CD4-positive, alpha-beta T cell (primary cell): ENCODE measurements around the gene ARHGEF5. TPM values are rescaled to one million over a fixed set of nuclear protein-coding genes. Genes with fewer than 3 reads are reported as not detected.
"Not testable (repeated sequence)": the region's sequence is repeated elsewhere in the genome, so short reads cannot be mapped to it uniquely, and the experiment has no call there.

Experiments used
- ATAC-seq: fragments of 200-7000 bp; cut with Tn5 transposase; one replicate; pipeline ENCODE4 v1.10.0; 2022; ENCODE audit warnings: mild to moderate bottlenecking; ENCODE audit not compliant: poor library complexity
- CTCF ChIA-PET: fragments of 350-600 bp; sonication (Branson Sonifier 250); formaldehyde crosslinking; loops from one replicate; lab custom pipeline; 2021; ENCODE audit warnings: antibody characterized with exemption, inconsistent platforms; lab: Charles Lee
- POLR2A ChIA-PET: fragments of 350-600 bp; sonication (Branson Sonifier 250); formaldehyde crosslinking; loops from one replicate; lab custom pipeline; 2021; ENCODE audit warnings: antibody characterized with exemption, inconsistent platforms; lab: Charles Lee
- DNase-seq, 14 experiments: peaks; one replicate each; pipeline ENCODE4 v3.0.0-alpha.2; 2013 to 2020; ENCODE audit warnings: mixed read lengths in 2 of 14
- H3K27ac ChIP-seq, 2 donors: one replicate each; pipeline versions ENCODE4 v1.5.1 to v1.7.0; 2013; ENCODE audit warnings: low read length in 2 of 2, low read depth in 1 of 2, mild to moderate bottlenecking in 1 of 2
- H3K27me3 ChIP-seq, 2 experiments: 1 replicate in 1 of 2; 2 replicates in 1 of 2; pipeline versions ENCODE4 v1.6.1 to v1.7.0; 2013; ENCODE audit warnings: low read length in 2 of 2, control low read depth in 1 of 2, mild to moderate bottlenecking in 1 of 2, moderate library complexity in 1 of 2; ENCODE audit not compliant: insufficient read depth in 2 of 2, control insufficient read depth in 1 of 2
- H3K36me3 ChIP-seq: one replicate; pipeline ENCODE4 v1.6.1; 2013; ENCODE audit warnings: low read length, control low read depth; ENCODE audit not compliant: insufficient read depth
- H3K4me1 ChIP-seq: one replicate; pipeline ENCODE4 v1.6.1; 2013; ENCODE audit warnings: low read length, control low read depth; ENCODE audit not compliant: insufficient read depth
- H3K4me3 ChIP-seq: one replicate; pipeline ENCODE4 v1.5.1; 2013; ENCODE audit warnings: mild to moderate bottlenecking, low read length, moderate library complexity
- H3K9me3 ChIP-seq, 2 experiments: 1 replicate in 1 of 2; 2 replicates in 1 of 2; pipeline versions ENCODE4 v1.6.1 to v1.7.0; 2013; ENCODE audit warnings: low read length in 2 of 2, mild to moderate bottlenecking in 2 of 2, control low read depth in 1 of 2, moderate library complexity in 1 of 2; ENCODE audit not compliant: control insufficient read depth in 1 of 2, insufficient read depth in 1 of 2
- H3K27ac Mint-ChIP-seq: one replicate; pipeline ENCODE4 v1.8.0; 2020; ENCODE audit warnings: mixed read lengths
- H3K27me3 Mint-ChIP-seq: one replicate; pipeline ENCODE4 v1.8.0; 2021; ENCODE audit warnings: mixed read lengths
- H3K36me3 Mint-ChIP-seq: one replicate; pipeline ENCODE4 v1.8.0; 2021; ENCODE audit warnings: low read depth, mixed read lengths
- H3K4me1 Mint-ChIP-seq: one replicate; pipeline ENCODE4 v1.8.0; 2021; ENCODE audit warnings: low read depth, mixed read lengths
- H3K4me3 Mint-ChIP-seq: one replicate; pipeline ENCODE4 v1.8.0; 2020; ENCODE audit warnings: mild to moderate bottlenecking, mixed read lengths
- H3K9me3 Mint-ChIP-seq: one replicate; pipeline ENCODE4 v1.8.0; 2020; ENCODE audit warnings: mixed read lengths
- intact Hi-C, 2 experiments: fragments of 100-400 bp; cut with DNase I in 1 of 2; cut with micrococcal nuclease in 1 of 2; formaldehyde crosslinking; loops; one replicate each; pipeline versions ENCODE4 v1.15.1 to v1.9.0; 2023 to 2025; cut with DNase I, micrococcal nuclease
- total RNA-seq, 174 experiments: library from RNA in 2 of 174; stranded (reverse) in 2 of 174; gene quantifications; one replicate each; pipeline ENCODE4 v1.2.3 and lab custom pipeline; 2021 to 2026
- TF ChIP-seq, protein P1 (sequence below): fragments of 200-600 bp; IDR thresholded peaks from one replicate; pipeline ENCODE4 v1.8.0; 2022; ENCODE audit warnings: antibody characterized with exemption, mild to moderate bottlenecking

Gene ARHGEF5
- total RNA-seq, 2 experiments from 2014 or later: 7.9 to 9.0 TPM

DNA sequence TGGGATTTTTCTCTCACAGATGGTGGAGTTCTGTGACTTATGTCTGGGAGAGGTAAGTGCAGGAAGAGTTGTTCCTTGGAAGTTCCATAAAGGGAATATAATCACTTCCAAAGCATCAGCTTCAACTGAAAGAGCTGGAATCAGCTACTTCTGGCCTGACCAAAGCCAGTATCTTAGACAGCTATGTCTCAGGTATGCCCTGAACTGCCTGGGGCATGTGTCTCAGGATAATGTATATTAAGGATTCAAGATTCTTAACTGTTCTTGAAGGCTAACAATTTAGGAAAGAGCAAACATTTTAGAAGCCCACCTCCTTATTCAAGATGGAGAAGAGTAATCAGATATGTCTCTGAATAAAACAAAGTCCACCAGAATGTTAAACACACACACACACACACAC is 60.7 kb downstream of the ARHGEF5 start:
- CTCF ChIA-PET: no interaction called here
- intact Hi-C loops: no loop called here

DNA sequence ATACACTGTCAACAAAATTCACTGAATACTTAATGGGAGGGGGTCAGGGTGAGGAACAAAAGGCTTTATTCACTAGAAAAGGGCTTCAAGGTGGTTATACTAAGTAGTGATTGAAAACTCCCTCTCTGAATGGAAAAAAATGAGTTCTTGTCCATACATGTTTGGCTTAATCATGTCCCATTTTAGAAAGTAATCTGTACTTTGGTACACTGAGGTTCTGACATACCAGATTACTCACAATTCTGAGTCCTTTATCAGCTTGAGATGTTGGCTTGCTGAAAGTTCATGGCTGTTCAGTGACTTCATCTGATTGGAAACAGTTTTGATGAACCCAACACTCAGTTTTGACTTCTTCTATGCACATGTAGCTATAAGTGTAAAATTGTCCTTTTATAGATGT is 61.1 kb downstream of the ARHGEF5 start:
- H3K4me1 ChIP-seq: no peaks in the 10 kb centered on the region
- ChIA-PET POLR2A (no interaction called here), CTCF (no interaction called here)
- ATAC-seq (no peak), DNase-seq (no peak)
- H3K27me3 ChIP-seq: no peaks in the 10 kb centered on the region
- no peak overlapping the region for H3K27ac Mint-ChIP-seq
- no peaks in the 10 kb centered on the region for H3K36me3 Mint-ChIP-seq
- H3K4me3 ChIP-seq: no peak overlapping the region
- H3K27me3 Mint-ChIP-seq: peaks cover 24% of the 10 kb centered on the region
- TF ChIP-seq, protein P1, sequence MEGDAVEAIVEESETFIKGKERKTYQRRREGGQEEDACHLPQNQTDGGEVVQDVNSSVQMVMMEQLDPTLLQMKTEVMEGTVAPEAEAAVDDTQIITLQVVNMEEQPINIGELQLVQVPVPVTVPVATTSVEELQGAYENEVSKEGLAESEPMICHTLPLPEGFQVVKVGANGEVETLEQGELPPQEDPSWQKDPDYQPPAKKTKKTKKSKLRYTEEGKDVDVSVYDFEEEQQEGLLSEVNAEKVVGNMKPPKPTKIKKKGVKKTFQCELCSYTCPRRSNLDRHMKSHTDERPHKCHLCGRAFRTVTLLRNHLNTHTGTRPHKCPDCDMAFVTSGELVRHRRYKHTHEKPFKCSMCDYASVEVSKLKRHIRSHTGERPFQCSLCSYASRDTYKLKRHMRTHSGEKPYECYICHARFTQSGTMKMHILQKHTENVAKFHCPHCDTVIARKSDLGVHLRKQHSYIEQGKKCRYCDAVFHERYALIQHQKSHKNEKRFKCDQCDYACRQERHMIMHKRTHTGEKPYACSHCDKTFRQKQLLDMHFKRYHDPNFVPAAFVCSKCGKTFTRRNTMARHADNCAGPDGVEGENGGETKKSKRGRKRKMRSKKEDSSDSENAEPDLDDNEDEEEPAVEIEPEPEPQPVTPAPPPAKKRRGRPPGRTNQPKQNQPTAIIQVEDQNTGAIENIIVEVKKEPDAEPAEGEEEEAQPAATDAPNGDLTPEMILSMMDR: no peak
- peaks cover 0 to 7% of the 10 kb centered on the region in 2 experiments for H3K9me3 ChIP-seq
- no peak overlapping the region for H3K27ac ChIP-seq
- no peak overlapping the region for H3K4me3 Mint-ChIP-seq
- no peaks in the 10 kb centered on the region for H3K9me3 Mint-ChIP-seq
- H3K36me3 ChIP-seq: no peaks in the 10 kb centered on the region
- no peaks in the 10 kb centered on the region for H3K4me1 Mint-ChIP-seq
- intact Hi-C loops: no loop called here

More for the DNA sequence above, 60.7 kb downstream of the ARHGEF5 start:
- no peak overlapping the region for H3K27ac Mint-ChIP-seq
- no peaks in the 10 kb centered on the region for H3K9me3 Mint-ChIP-seq
- Histone ChIP-seq H3K27ac (no peak overlapping the region), H3K4me1 (no peaks in the 10 kb centered on the region), H3K27me3 (no peaks in the 10 kb centered on the region), H3K9me3 (peaks cover 0 to 7% of the 10 kb centered on the region in 2 experiments), H3K4me3 (no peak overlapping the region), H3K36me3 (no peaks in the 10 kb centered on the region)
- no peaks in the 10 kb centered on the region for H3K4me1 Mint-ChIP-seq
- TF ChIP-seq, protein P1: no peak
- ATAC-seq (no peak), DNase-seq (no peak)
- H3K36me3 Mint-ChIP-seq: no peaks in the 10 kb centered on the region
- POLR2A ChIA-PET: no interaction called here
- H3K27me3 Mint-ChIP-seq: peaks cover 24% of the 10 kb centered on the region
- H3K4me3 Mint-ChIP-seq: no peak overlapping the region

- H3K36me3 ChIP-seq, intact Hi-C loops, CTCF ChIA-PET, H3K4me1 ChIP-seq, POLR2A ChIA-PET, ATAC-seq, H3K36me3 Mint-ChIP-seq, H3K4me3 Mint-ChIP-seq, H3K27me3 ChIP-seq, DNase-seq, H3K27ac ChIP-seq, H3K27ac Mint-ChIP-seq, H3K9me3 Mint-ChIP-seq, H3K4me1 Mint-ChIP-seq, H3K9me3 ChIP-seq, H3K4me3 ChIP-seq: not testable (repeated sequence)
- H3K27me3 Mint-ChIP-seq: peaks cover 30% of the 10 kb centered on the region
Measured at GRCh38 chr7:144418931-144419330, 63.7 kb downstream of the ARHGEF5 start.

GRCh38 chr7:144427539-144427938 is 72.3 kb downstream of the ARHGEF5 start:
- peaks cover 0 to 14% of the 10 kb centered on the region in 2 experiments for H3K9me3 ChIP-seq
- H3K36me3 ChIP-seq, H3K4me3 Mint-ChIP-seq, H3K4me1 ChIP-seq, H3K4me1 Mint-ChIP-seq, intact Hi-C loops, H3K9me3 Mint-ChIP-seq, H3K27ac Mint-ChIP-seq, H3K27ac ChIP-seq, CTCF ChIA-PET, H3K27me3 Mint-ChIP-seq, POLR2A ChIA-PET, H3K36me3 Mint-ChIP-seq, H3K4me3 ChIP-seq, H3K27me3 ChIP-seq, DNase-seq, ATAC-seq: not testable (repeated sequence)
